IPS-18a (cell line): ENCODE results near the gene CAB39.
"Not testable (repeated sequence)": the region's sequence is repeated elsewhere in the genome, so short reads cannot be mapped to it uniquely, and the experiment has no call there.

Source experiments
- H3K27ac ChIP-seq: one replicate; pipeline ENCODE4 v1.5.1; 2013; ENCODE audit warnings: low read length
- H3K27me3 ChIP-seq: one replicate; pipeline ENCODE4 v1.6.1; 2013; ENCODE audit warnings: mild to moderate bottlenecking, low read length; ENCODE audit not compliant: control insufficient read depth, insufficient read depth
- H3K36me3 ChIP-seq: one replicate; pipeline ENCODE4 v1.6.1; 2013; ENCODE audit warnings: low read depth, low read length; ENCODE audit not compliant: control insufficient read depth
- H3K4me1 ChIP-seq: one replicate; pipeline ENCODE4 v1.6.1; 2013; ENCODE audit warnings: low read depth, low read length; ENCODE audit not compliant: control insufficient read depth
- H3K4me3 ChIP-seq: one replicate; pipeline ENCODE4 v1.5.1; 2013; ENCODE audit warnings: low read length
- H3K9ac ChIP-seq: one replicate; pipeline ENCODE4 v1.6.1; 2013; ENCODE audit warnings: mild to moderate bottlenecking, low read length, moderate library complexity
- H3K9me3 ChIP-seq: one replicate; pipeline ENCODE4 v1.6.1; 2013; ENCODE audit warnings: low read depth, low read length; ENCODE audit not compliant: control insufficient read depth

CAB39 gene

DNA sequence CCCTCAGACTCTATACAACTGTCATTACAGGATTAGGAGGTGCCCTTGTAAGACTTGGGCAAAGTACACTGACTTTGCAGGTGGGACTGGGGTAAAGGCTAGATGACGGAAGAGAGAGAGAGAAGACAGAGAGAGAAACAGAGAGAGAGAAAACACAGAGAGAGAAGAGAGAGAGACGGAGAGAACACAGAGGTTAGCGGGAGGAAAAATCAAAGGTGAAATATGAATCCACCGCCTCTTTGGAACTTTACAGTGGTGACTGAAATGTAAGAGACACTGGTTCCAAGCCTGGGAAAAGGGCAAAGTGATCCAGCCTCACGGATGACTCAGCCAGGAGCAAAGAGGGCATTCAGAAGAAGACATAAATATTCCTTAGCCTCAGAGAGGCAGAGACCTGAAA is 25.1 kb upstream of the CAB39 start:
- Histone ChIP-seq H3K4me3 (no peak overlapping the region), H3K9me3 (no peaks in the 10 kb centered on the region), H3K4me1 (no peaks in the 10 kb centered on the region), H3K27ac (no peak overlapping the region), H3K9ac (no peak overlapping the region), H3K36me3 (no peaks in the 10 kb centered on the region), H3K27me3 (no peaks in the 10 kb centered on the region)

- Histone ChIP-seq H3K36me3 (no peaks in the 10 kb centered on the region), H3K9me3 (no peaks in the 10 kb centered on the region), H3K27me3 (no peaks in the 10 kb centered on the region), H3K9ac (no peak overlapping the region), H3K27ac (no peak overlapping the region), H3K4me1 (no peaks in the 10 kb centered on the region), H3K4me3 (no peak overlapping the region)
These were observed 24.2 kb upstream of the CAB39 start for GRCh38 chr2:230688490-230688889.

- Histone ChIP-seq H3K9ac (no peak overlapping the region), H3K4me1 (no peaks in the 10 kb centered on the region)
These were observed 22.2 kb upstream of the CAB39 start for GRCh38 chr2:230690439-230690838.

GRCh38 chr2:230691005-230691647 is 21.5 kb upstream of the CAB39 start:
- Histone ChIP-seq H3K36me3 (no peaks in the 10 kb centered on the region), H3K9ac (no peak overlapping the region), H3K27ac (no peak overlapping the region), H3K4me3 (no peak overlapping the region), H3K4me1 (no peaks in the 10 kb centered on the region), H3K9me3 (no peaks in the 10 kb centered on the region), H3K27me3 (no peaks in the 10 kb centered on the region)

More at GRCh38 chr2:230690439-230690838, 22.2 kb upstream of the CAB39 start:
- Histone ChIP-seq H3K27me3 (no peaks in the 10 kb centered on the region), H3K27ac (no peak overlapping the region), H3K36me3 (no peaks in the 10 kb centered on the region), H3K9me3 (no peaks in the 10 kb centered on the region), H3K4me3 (no peak overlapping the region)

DNA sequence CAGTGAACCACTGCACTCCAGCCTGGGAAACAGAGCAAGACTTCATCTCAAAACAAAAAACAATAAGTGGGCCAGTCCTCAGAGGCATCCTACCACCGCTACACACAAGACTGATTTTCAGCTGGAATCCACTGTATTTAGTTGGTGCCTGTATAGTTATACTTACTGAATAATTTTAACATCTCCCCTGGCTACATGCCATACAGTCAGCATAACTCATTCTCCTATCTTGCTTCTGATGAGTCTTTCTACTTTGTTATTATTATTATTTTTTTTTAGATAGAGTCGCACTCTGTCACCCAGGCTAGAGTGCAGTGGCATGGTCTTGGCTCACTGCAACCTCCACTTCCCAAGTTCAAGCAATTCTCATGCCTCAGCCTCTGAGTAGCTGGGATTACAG is 19.9 kb upstream of the CAB39 start:
- Histone ChIP-seq H3K9ac (no peak overlapping the region), H3K9me3 (no peaks in the 10 kb centered on the region), H3K4me1 (no peaks in the 10 kb centered on the region), H3K27me3 (no peaks in the 10 kb centered on the region), H3K36me3 (no peaks in the 10 kb centered on the region), H3K27ac (no peak overlapping the region), H3K4me3 (no peak overlapping the region)

GRCh38 chr2:230693411-230693810 is 19.2 kb upstream of the CAB39 start:
- H3K27me3 ChIP-seq: no peaks in the 10 kb centered on the region
- H3K36me3 ChIP-seq: no peaks in the 10 kb centered on the region
- H3K9me3 ChIP-seq: no peaks in the 10 kb centered on the region
- H3K4me3 ChIP-seq: no peak overlapping the region
- no peak overlapping the region for H3K27ac ChIP-seq
- no peaks in the 10 kb centered on the region for H3K4me1 ChIP-seq
- no peak overlapping the region for H3K9ac ChIP-seq

- Histone ChIP-seq H3K4me1 (no peaks in the 10 kb centered on the region), H3K27ac (no peak overlapping the region), H3K9ac (no peak overlapping the region)
These were observed 18.4 kb upstream of the CAB39 start for GRCh38 chr2:230694241-230694640.

GRCh38 chr2:230695551-230695950 is 17.1 kb upstream of the CAB39 start:
- H3K4me1 ChIP-seq: no peaks in the 10 kb centered on the region
- H3K4me3 ChIP-seq: no peak overlapping the region
- H3K27me3 ChIP-seq: no peaks in the 10 kb centered on the region
- no peak overlapping the region for H3K27ac ChIP-seq
- H3K9ac ChIP-seq: no peak overlapping the region
- H3K36me3 ChIP-seq: no peaks in the 10 kb centered on the region
- no peaks in the 10 kb centered on the region for H3K9me3 ChIP-seq

More at GRCh38 chr2:230694241-230694640, 18.4 kb upstream of the CAB39 start:
- Histone ChIP-seq H3K4me3 (no peak overlapping the region), H3K9me3 (no peaks in the 10 kb centered on the region), H3K36me3 (no peaks in the 10 kb centered on the region), H3K27me3 (no peaks in the 10 kb centered on the region)

GRCh38 chr2:230696670-230697069 is 16.0 kb upstream of the CAB39 start:
- no peak overlapping the region for H3K9ac ChIP-seq
- H3K4me1 ChIP-seq: no peaks in the 10 kb centered on the region
- no peak overlapping the region for H3K27ac ChIP-seq
- no peaks in the 10 kb centered on the region for H3K36me3 ChIP-seq
- H3K9me3 ChIP-seq: no peaks in the 10 kb centered on the region
- H3K4me3 ChIP-seq: no peak overlapping the region
- H3K27me3 ChIP-seq: no peaks in the 10 kb centered on the region

GRCh38 chr2:230697676-230698075 is 15.0 kb upstream of the CAB39 start:
- Histone ChIP-seq H3K36me3 (no peaks in the 10 kb centered on the region), H3K4me3 (no peak overlapping the region), H3K4me1 (no peaks in the 10 kb centered on the region), H3K9me3 (no peaks in the 10 kb centered on the region), H3K27ac (no peak overlapping the region), H3K9ac (no peak overlapping the region), H3K27me3 (no peaks in the 10 kb centered on the region)

- not testable (repeated sequence) for H3K4me3 ChIP-seq, H3K27me3 ChIP-seq, H3K27ac ChIP-seq, H3K9ac ChIP-seq, H3K9me3 ChIP-seq, H3K4me1 ChIP-seq, H3K36me3 ChIP-seq
These were observed 13.9 kb upstream of the CAB39 start for GRCh38 chr2:230698753-230699152.

GRCh38 chr2:230700447-230700846 is 12.2 kb upstream of the CAB39 start:
- Histone ChIP-seq H3K9ac (no peak overlapping the region), H3K27ac (no peak overlapping the region), H3K36me3 (no peaks in the 10 kb centered on the region), H3K27me3 (no peaks in the 10 kb centered on the region), H3K9me3 (no peaks in the 10 kb centered on the region), H3K4me1 (no peaks in the 10 kb centered on the region), H3K4me3 (no peak overlapping the region)
